ENCODE measurements around the gene ADGRV1.

The ADGRV1 gene

GRCh38 chr5:90689064-90689463 lies 130.5 kb downstream of the ADGRV1 start:
- no peak for DNase-seq (ENCODE audit: low read depth)
- TF ChIP-seq CTCF (IDR thresholded peaks at IDR 0.05; ENCODE audit: insufficient read depth, low read depth, low read length, missing control alignments): no peak
- no peak overlapping the region for H3K4me3 ChIP-seq (ENCODE audit: low read length)

GRCh38 chr5:90690307-90690706 lies 131.7 kb downstream of the ADGRV1 start:
- DNase-seq (ENCODE audit: low read depth): no peak
- no peak for TF ChIP-seq CTCF (IDR thresholded peaks at IDR 0.05; ENCODE audit: insufficient read depth, low read depth, low read length, missing control alignments)
- no peak overlapping the region for H3K4me3 ChIP-seq (ENCODE audit: low read length)

GRCh38 chr5:90691533-90691932 lies 132.9 kb downstream of the ADGRV1 start:
- no peak for TF ChIP-seq CTCF (IDR thresholded peaks at IDR 0.05; ENCODE audit: insufficient read depth, low read depth, low read length, missing control alignments)
- H3K4me3 ChIP-seq (ENCODE audit: low read length): no peak overlapping the region
- no peak for DNase-seq (ENCODE audit: low read depth)

GRCh38 chr5:90696153-90696552 lies 137.6 kb downstream of the ADGRV1 start:
- no peak overlapping the region for H3K4me3 ChIP-seq (ENCODE audit: low read length)
- no peak for DNase-seq (ENCODE audit: low read depth)

GRCh38 chr5:90700299-90700698 lies 141.7 kb downstream of the ADGRV1 start:
- no peak for DNase-seq (ENCODE audit: low read depth)
- TF ChIP-seq CTCF (IDR thresholded peaks at IDR 0.05; ENCODE audit: insufficient read depth, low read depth, low read length, missing control alignments): no peak
- no peak overlapping the region for H3K4me3 ChIP-seq (ENCODE audit: low read length)

More at GRCh38 chr5:90696153-90696552, 137.6 kb downstream of the ADGRV1 start:
- no peak for TF ChIP-seq CTCF (IDR thresholded peaks at IDR 0.05; ENCODE audit: insufficient read depth, low read depth, low read length, missing control alignments)

- DNase-seq (ENCODE audit: low read depth): no peak
- H3K4me3 ChIP-seq (ENCODE audit: low read length): no peak overlapping the region
- no peak for TF ChIP-seq CTCF (IDR thresholded peaks at IDR 0.05; ENCODE audit: insufficient read depth, low read depth, low read length, missing control alignments)
Measured at GRCh38 chr5:90703932-90704331, 145.3 kb downstream of the ADGRV1 start.

- no peak overlapping the region for H3K4me3 ChIP-seq (ENCODE audit: low read length)
- DNase-seq (ENCODE audit: low read depth): no peak
- TF ChIP-seq CTCF (IDR thresholded peaks at IDR 0.05; ENCODE audit: insufficient read depth, low read depth, low read length, missing control alignments): no peak
Measured at GRCh38 chr5:90707698-90708097, 149.1 kb downstream of the ADGRV1 start.

Measured in epithelial cell of esophagus (primary cell).